ENCODE results near the gene MTMR12.

MTMR12 gene

DNA sequence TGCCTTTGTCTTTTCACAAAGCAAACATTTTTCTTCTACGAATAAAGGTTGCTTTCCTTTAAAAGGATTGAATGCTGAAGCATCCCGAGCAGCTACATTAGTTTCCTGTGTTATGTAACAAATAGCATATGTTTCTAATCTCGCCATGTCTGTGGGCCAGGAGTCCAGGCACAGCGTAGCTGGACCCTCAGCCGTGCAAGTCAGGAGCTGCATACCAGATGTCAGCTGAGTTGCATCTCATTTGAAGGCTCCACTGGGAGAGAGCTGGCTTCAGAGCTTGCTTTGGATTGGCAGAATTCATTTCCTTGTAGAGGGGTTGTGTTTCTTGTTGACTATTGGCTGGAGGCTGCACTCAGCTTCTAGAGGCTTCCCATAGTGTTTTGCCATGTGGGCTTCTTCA lies 122.6 kb downstream of the MTMR12 start:
- Histone ChIP-seq H3K9ac (ENCODE audit: low read length) (no peak overlapping the region), H4K20me1 (ENCODE audit: insufficient read depth, low read length) (no peaks in the 10 kb centered on the region), H3K4me3 (ENCODE audit: low read length) (no peak overlapping the region), H3K79me2 (ENCODE audit: low read length) (no peaks in the 10 kb centered on the region), H3K4me2 (ENCODE audit: low read length) (no peak overlapping the region), H3K27me3 (ENCODE audit: low read depth, low read length) (no peaks in the 10 kb centered on the region), H2AFZ (ENCODE audit: low read depth, low read length) (no peak overlapping the region), H3K27ac (ENCODE audit: low read length) (no peak overlapping the region), H3K36me3 (replicated peaks; ENCODE audit: low read depth, low read length) (no peaks in the 10 kb centered on the region), H3K9me3 (ENCODE audit: insufficient read depth, low read length) (no peaks in the 10 kb centered on the region), H3K4me1 (ENCODE audit: low read length) (peaks cover 11% of the 10 kb centered on the region)
- TF ChIP-seq, protein P1, sequence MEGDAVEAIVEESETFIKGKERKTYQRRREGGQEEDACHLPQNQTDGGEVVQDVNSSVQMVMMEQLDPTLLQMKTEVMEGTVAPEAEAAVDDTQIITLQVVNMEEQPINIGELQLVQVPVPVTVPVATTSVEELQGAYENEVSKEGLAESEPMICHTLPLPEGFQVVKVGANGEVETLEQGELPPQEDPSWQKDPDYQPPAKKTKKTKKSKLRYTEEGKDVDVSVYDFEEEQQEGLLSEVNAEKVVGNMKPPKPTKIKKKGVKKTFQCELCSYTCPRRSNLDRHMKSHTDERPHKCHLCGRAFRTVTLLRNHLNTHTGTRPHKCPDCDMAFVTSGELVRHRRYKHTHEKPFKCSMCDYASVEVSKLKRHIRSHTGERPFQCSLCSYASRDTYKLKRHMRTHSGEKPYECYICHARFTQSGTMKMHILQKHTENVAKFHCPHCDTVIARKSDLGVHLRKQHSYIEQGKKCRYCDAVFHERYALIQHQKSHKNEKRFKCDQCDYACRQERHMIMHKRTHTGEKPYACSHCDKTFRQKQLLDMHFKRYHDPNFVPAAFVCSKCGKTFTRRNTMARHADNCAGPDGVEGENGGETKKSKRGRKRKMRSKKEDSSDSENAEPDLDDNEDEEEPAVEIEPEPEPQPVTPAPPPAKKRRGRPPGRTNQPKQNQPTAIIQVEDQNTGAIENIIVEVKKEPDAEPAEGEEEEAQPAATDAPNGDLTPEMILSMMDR (IDR thresholded peaks at IDR 0.05; ENCODE audit: low read depth, low read length) = no peak
- no peak for TF ChIP-seq EZH2phosphoT487 (IDR thresholded peaks at IDR 0.05; ENCODE audit: low read depth)

DNA sequence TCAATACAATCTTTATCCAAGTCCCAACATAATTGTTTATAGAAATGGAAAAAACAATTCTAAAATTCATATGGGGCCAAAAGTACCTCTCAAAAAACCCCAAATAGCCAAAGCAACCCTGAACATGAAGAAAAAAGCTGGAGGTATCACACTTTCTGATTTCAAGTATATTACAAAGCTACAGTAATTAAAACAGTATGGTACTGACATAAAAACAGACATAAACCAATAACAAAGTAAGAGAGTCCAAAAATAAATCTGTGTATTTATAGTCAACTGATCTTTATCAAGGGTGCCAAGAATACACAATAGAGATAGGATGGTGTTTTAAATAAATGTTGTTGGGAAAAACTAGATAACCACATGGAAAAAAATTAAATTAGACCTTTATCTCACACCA lies 125.1 kb downstream of the MTMR12 start:
- Histone ChIP-seq H3K79me2 (ENCODE audit: low read length) (no peaks in the 10 kb centered on the region), H4K20me1 (ENCODE audit: insufficient read depth, low read length) (no peaks in the 10 kb centered on the region), H3K4me2 (ENCODE audit: low read length) (no peak overlapping the region), H3K27ac (ENCODE audit: low read length) (no peak overlapping the region), H3K9ac (ENCODE audit: low read length) (no peak overlapping the region), H3K9me3 (ENCODE audit: insufficient read depth, low read length) (no peaks in the 10 kb centered on the region), H3K4me3 (ENCODE audit: low read length) (no peak overlapping the region), H3K36me3 (replicated peaks; ENCODE audit: low read depth, low read length) (no peaks in the 10 kb centered on the region), H3K27me3 (ENCODE audit: low read depth, low read length) (no peaks in the 10 kb centered on the region), H2AFZ (ENCODE audit: low read depth, low read length) (no peak overlapping the region), H3K4me1 (ENCODE audit: low read length) (peaks cover 6% of the 10 kb centered on the region)
- TF ChIP-seq EZH2phosphoT487 (IDR thresholded peaks at IDR 0.05; ENCODE audit: low read depth) = no peak
- TF ChIP-seq, protein P1 (IDR thresholded peaks at IDR 0.05; ENCODE audit: low read depth, low read length) = no peak

DNA sequence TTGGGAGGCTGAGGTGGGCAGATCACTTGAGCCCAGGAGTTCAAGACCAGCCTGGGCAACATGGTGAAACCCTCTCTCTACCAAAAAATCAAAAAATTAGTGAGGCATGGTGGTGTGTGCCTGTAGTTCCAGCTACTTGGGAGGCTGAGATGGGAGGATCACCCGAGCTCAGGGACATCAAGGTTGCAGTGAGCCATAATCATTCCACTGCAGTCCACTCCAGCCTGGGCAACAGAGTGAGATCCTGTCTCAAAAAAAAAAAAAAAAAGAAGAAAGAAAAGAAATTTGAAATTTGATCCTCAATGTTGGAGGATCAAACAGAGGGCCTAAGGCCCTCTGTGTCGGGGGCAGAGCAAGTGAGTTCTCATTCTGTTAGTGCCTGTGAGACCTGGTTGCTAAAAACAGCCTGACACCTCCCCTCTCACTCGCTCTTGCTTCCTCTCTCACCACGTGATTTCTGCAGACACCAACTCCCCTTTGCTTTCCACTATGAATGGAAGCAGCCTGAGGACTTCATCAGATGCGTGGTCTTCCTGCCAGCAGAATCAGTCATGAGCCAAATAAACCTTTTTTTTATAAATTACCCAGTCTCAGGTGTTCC lies 130.2 kb downstream of the MTMR12 start:
- H4K20me1 ChIP-seq (ENCODE audit: insufficient read depth, low read length) = no peaks in the 10 kb centered on the region
- peaks cover 21% of the 10 kb centered on the region for H3K4me1 ChIP-seq (ENCODE audit: low read length)
- H3K9me3 ChIP-seq (ENCODE audit: insufficient read depth, low read length) = no peaks in the 10 kb centered on the region
- H3K9ac ChIP-seq (ENCODE audit: low read length) = peak overlapping the region; percentile 20; the same call in 1 of the 2 replicates
- peak overlapping the region; percentile 45 for H3K4me2 ChIP-seq (ENCODE audit: low read length)
- TF ChIP-seq EZH2phosphoT487 (IDR thresholded peaks at IDR 0.05; ENCODE audit: low read depth) = no peak
- TF ChIP-seq, protein P1 (IDR thresholded peaks at IDR 0.05; ENCODE audit: low read depth, low read length) = no peak
- H3K36me3 ChIP-seq (replicated peaks; ENCODE audit: low read depth, low read length) = no peaks in the 10 kb centered on the region
- peak overlapping the region; percentile 23; the same call in 1 of the 2 replicates for H3K27ac ChIP-seq (ENCODE audit: low read length)
- no peak overlapping the region for H3K4me3 ChIP-seq (ENCODE audit: low read length)
- no peaks in the 10 kb centered on the region for H3K27me3 ChIP-seq (ENCODE audit: low read depth, low read length)
- no peaks in the 10 kb centered on the region for H3K79me2 ChIP-seq (ENCODE audit: low read length)
- no peak overlapping the region for H2AFZ ChIP-seq (ENCODE audit: low read depth, low read length)

Measured in OCI-LY3 (cell line).